Measurements from ENCODE around the gene PPP1R15A. TPM values are rescaled to one million over a fixed set of nuclear protein-coding genes. Genes with fewer than 3 reads are reported as not detected.
"Not testable (repeated sequence)": the region's sequence is repeated elsewhere in the genome, so short reads cannot be mapped to it uniquely, and the experiment has no call there.

PPP1R15A gene
- total RNA-seq, 2 experiments from 2014 or later = 104 to 124 TPM

GRCh38 chr19:48887861-48888612, 15.8 kb downstream of the PPP1R15A start:
- Mint-ChIP-seq H3K4me3 (no peak overlapping the region), H3K36me3 (ENCODE audit: low read depth) (no peaks in the 10 kb centered on the region), H3K27ac (no peak overlapping the region), H3K4me1 (ENCODE audit: low read depth) (no peaks in the 10 kb centered on the region), H3K27me3 (ENCODE audit: low read depth) (peaks cover 11% of the 10 kb centered on the region), H3K9me3 (ENCODE audit: insufficient read depth) (no peaks in the 10 kb centered on the region)
- DNase-seq = no peak
- CTCF ChIA-PET = interaction anchor here (2.5 kb wide), 1 partner anchor 12 kb away, joined by 10 read pairs; the partner anchor contains the start of gene NUCB1
- POLR2A ChIA-PET = interaction anchor here (1.1 kb wide), 1 partner anchor 12 kb away, joined by 3 read pairs; no protein-coding TSS in a partner anchor
- ATAC-seq = no peak

- CTCF ChIA-PET = not testable (repeated sequence)
These were observed 17.3 kb downstream of the PPP1R15A start for GRCh38 chr19:48889496-48889895.

GRCh38 chr19:48890551-48890950, 18.3 kb downstream of the PPP1R15A start:
- H3K9me3 Mint-ChIP-seq (ENCODE audit: insufficient read depth) = no peaks in the 10 kb centered on the region
- CTCF ChIA-PET = no interaction called here
- peaks cover 25% of the 10 kb centered on the region for H3K27me3 Mint-ChIP-seq (ENCODE audit: low read depth)
- DNase-seq (no peak), ATAC-seq (no peak)
- POLR2A ChIA-PET = no interaction called here
- no peaks in the 10 kb centered on the region for H3K36me3 Mint-ChIP-seq (ENCODE audit: low read depth)
- no peak overlapping the region for H3K27ac Mint-ChIP-seq
- no peak overlapping the region for H3K4me3 Mint-ChIP-seq
- H3K4me1 Mint-ChIP-seq (ENCODE audit: low read depth) = peaks cover 8% of the 10 kb centered on the region

More at GRCh38 chr19:48889496-48889895, 17.3 kb downstream of the PPP1R15A start:
- not testable (repeated sequence) for H3K9me3 Mint-ChIP-seq (ENCODE audit: insufficient read depth); H3K4me1 Mint-ChIP-seq (ENCODE audit: low read depth); H3K27ac Mint-ChIP-seq; H3K4me3 Mint-ChIP-seq; DNase-seq; H3K36me3 Mint-ChIP-seq (ENCODE audit: low read depth); ATAC-seq
- POLR2A ChIA-PET = interaction anchor here (1.1 kb wide), 1 partner anchor 10 kb away, joined by 3 read pairs; no protein-coding TSS in a partner anchor
- H3K27me3 Mint-ChIP-seq (ENCODE audit: low read depth) = peaks cover 15% of the 10 kb centered on the region

- Mint-ChIP-seq H3K36me3 (ENCODE audit: low read depth) (peaks cover 2% of the 10 kb centered on the region), H3K27ac (no peak overlapping the region), H3K4me3 (peak overlapping the region; percentile 15), H3K9me3 (ENCODE audit: insufficient read depth) (no peaks in the 10 kb centered on the region), H3K4me1 (ENCODE audit: low read depth) (peaks cover 26% of the 10 kb centered on the region), H3K27me3 (ENCODE audit: low read depth) (peaks cover 24% of the 10 kb centered on the region)
- POLR2A ChIA-PET = no interaction called here
- no peak for ATAC-seq
- CTCF ChIA-PET = interaction anchor here (0.7 to 1.4 kb wide), 2 partner anchors 10 to 304 kb away, joined by 3 to 4 read pairs; no protein-coding TSS in a partner anchor
- no peak for DNase-seq
These were observed 23.0 kb downstream of the PPP1R15A start for GRCh38 chr19:48895226-48895625.

- Mint-ChIP-seq H3K27me3 (ENCODE audit: low read depth) (peaks cover 24% of the 10 kb centered on the region), H3K4me3 (peak overlapping the region; percentile 51), H3K36me3 (ENCODE audit: low read depth) (peaks cover 12% of the 10 kb centered on the region), H3K27ac (no peak overlapping the region), H3K9me3 (ENCODE audit: insufficient read depth) (no peaks in the 10 kb centered on the region), H3K4me1 (ENCODE audit: low read depth) (peaks cover 30% of the 10 kb centered on the region)
- POLR2A ChIA-PET = interaction anchor here (0.8 to 1.4 kb wide), 3 partner anchors 15 to 24 kb away, joined by 3 to 8 read pairs (median 5); partner anchors contain the start of gene PPP1R15A
- CTCF ChIA-PET = interaction anchor here (0.6 to 1.4 kb wide), 4 partner anchors 11 to 303 kb away, joined by 3 to 4 read pairs (median 3); no protein-coding TSS in a partner anchor
- DNase-seq = peak; percentile 71
- peak; percentile 32 for ATAC-seq
These were observed 24.0 kb downstream of the PPP1R15A start for GRCh38 chr19:48896191-48896720.

GRCh38 chr19:48897181-48897580, 25.0 kb downstream of the PPP1R15A start:
- DNase-seq = no peak
- Mint-ChIP-seq H3K9me3 (ENCODE audit: insufficient read depth) (no peaks in the 10 kb centered on the region), H3K36me3 (ENCODE audit: low read depth) (peaks cover 19% of the 10 kb centered on the region), H3K27me3 (ENCODE audit: low read depth) (peaks cover 20% of the 10 kb centered on the region), H3K4me1 (ENCODE audit: low read depth) (peaks cover 37% of the 10 kb centered on the region), H3K4me3 (no peak overlapping the region), H3K27ac (no peak overlapping the region)
- POLR2A ChIA-PET = interaction anchor here (1.3 to 1.4 kb wide), 2 partner anchors 21 to 25 kb away, joined by 5 to 8 read pairs; partner anchors contain the start of gene PPP1R15A
- ATAC-seq = no peak
- CTCF ChIA-PET = no interaction called here

GRCh38 chr19:48899386-48899749, 27.1 kb downstream of the PPP1R15A start:
- H3K27ac Mint-ChIP-seq = peak overlapping the region; percentile 96
- not testable (repeated sequence) for ATAC-seq; H3K9me3 Mint-ChIP-seq (ENCODE audit: insufficient read depth); DNase-seq; H3K4me3 Mint-ChIP-seq
- POLR2A ChIA-PET = interaction anchor here (0.7 to 3.8 kb wide), 10 partner anchors 11 to 104 kb away, joined by 3 to 74 read pairs (median 4); partner anchors contain the start of genes BAX, DHDH, GYS1 and PPP1R15A
- peaks cover 13% of the 10 kb centered on the region for H3K27me3 Mint-ChIP-seq (ENCODE audit: low read depth)
- CTCF ChIA-PET = interaction anchor here (0.8 to 2.4 kb wide), 9 partner anchors 12 to 104 kb away, joined by 3 to 17 read pairs (median 5); partner anchors contain the start of gene PPP1R15A
- peaks cover 43% of the 10 kb centered on the region for H3K4me1 Mint-ChIP-seq (ENCODE audit: low read depth)
- peaks cover 29% of the 10 kb centered on the region for H3K36me3 Mint-ChIP-seq (ENCODE audit: low read depth)

- Mint-ChIP-seq H3K4me3 (peak within 1 kb of the TSS; percentile 98), H3K27me3 (ENCODE audit: low read depth) (peaks cover 8% of the 10 kb centered on the region), H3K9me3 (ENCODE audit: insufficient read depth) (no peaks in the 10 kb centered on the region), H3K36me3 (ENCODE audit: low read depth) (peaks cover 35% of the 10 kb centered on the region), H3K27ac (peak within 1 kb of the TSS; percentile 96), H3K4me1 (ENCODE audit: low read depth) (peaks cover 42% of the 10 kb centered on the region)
- ATAC-seq (peak; percentile 92), DNase-seq (peak; percentile 100)
- ChIA-PET POLR2A (interaction anchor here (0.7 to 3.8 kb wide), 13 partner anchors 11 to 105 kb away, joined by 3 to 74 read pairs (median 5); partner anchors contain the start of genes BAX, DHDH, FTL and GYS1), CTCF (interaction anchor here (0.8 to 2.4 kb wide), 14 partner anchors 13 to 105 kb away, joined by 3 to 17 read pairs (median 4); partner anchors contain the start of genes GYS1, PPP1R15A and RUVBL2)
These were observed 27.7 kb downstream of the PPP1R15A start, which contains the start of gene NUCB1 for GRCh38 chr19:48899781-48900476. NUCB1 (plus strand) TSS chr19:48900312; CDS start chr19:48900797, 485 bp downstream.

GRCh38 chr19:48900477-48901406, 28.5 kb downstream of the PPP1R15A start:
- Mint-ChIP-seq H3K36me3 (ENCODE audit: low read depth) (peaks cover 42% of the 10 kb centered on the region), H3K27ac (peak overlapping the region; percentile 96), H3K9me3 (ENCODE audit: insufficient read depth) (no peaks in the 10 kb centered on the region), H3K27me3 (ENCODE audit: low read depth) (peaks cover 2% of the 10 kb centered on the region), H3K4me1 (ENCODE audit: low read depth) (peaks cover 36% of the 10 kb centered on the region), H3K4me3 (peak overlapping the region; percentile 98)
- ATAC-seq (peak; percentile 24), DNase-seq (peak; percentile 44)
- POLR2A ChIA-PET = interaction anchor here (0.6 to 3.8 kb wide), 17 partner anchors 9 to 408 kb away, joined by 3 to 74 read pairs (median 4); partner anchors contain the start of genes BAX, DHDH, FTL and PPP1R15A
- CTCF ChIA-PET = interaction anchor here (0.5 to 2.4 kb wide), 18 partner anchors 14 to 131 kb away, joined by 3 to 17 read pairs (median 4); partner anchors contain the start of genes GYS1, PPP1R15A and RUVBL2

GRCh38 chr19:48902291-48902690, 30.1 kb downstream of the PPP1R15A start:
- Mint-ChIP-seq H3K4me1 (ENCODE audit: low read depth) (peaks cover 28% of the 10 kb centered on the region), H3K4me3 (peak overlapping the region; percentile 98), H3K36me3 (ENCODE audit: low read depth) (peaks cover 49% of the 10 kb centered on the region)
- H3K27ac Mint-ChIP-seq; H3K9me3 Mint-ChIP-seq (ENCODE audit: insufficient read depth); CTCF ChIA-PET; ATAC-seq; H3K27me3 Mint-ChIP-seq (ENCODE audit: low read depth); DNase-seq: not testable (repeated sequence)
- POLR2A ChIA-PET = interaction anchor here (3.8 kb wide), 1 partner anchor 28 kb away, joined by 74 read pairs; the partner anchor contains the start of gene PPP1R15A

All from activated CD8-positive, alpha-beta T cell treated with anti-CD3 and anti-CD28 coated beads, Interleukin-2, amount 10 ng/mL, durations not matched to agents 7 days and 5 days (primary cell).